Natural killer cell (primary cell): Measurements from ENCODE around the gene NEDD9. TPM values are rescaled to one million over a fixed set of nuclear protein-coding genes. Genes with fewer than 3 reads are reported as not detected.

Experiments
- ATAC-seq, 3 donors: fragments of 150-1000 bp in 2 of 3; fragments of 200-7000 bp in 1 of 3; cut with Tn5 transposase; 1 replicate in 1 of 3; 2 replicates in 2 of 3; pipeline ENCODE4 v1.10.0; 2021; ENCODE audit warnings: mild to moderate bottlenecking in 2 of 3, moderate library complexity in 2 of 3
- DNase-seq, 2 donors: peaks; one replicate each; pipeline versions ENCODE4 v3.0.0 to v3.0.0-alpha.2; 2013 to 2021; ENCODE audit warnings: mixed read lengths in 1 of 2
- H3K27ac ChIP-seq: one replicate; pipeline ENCODE4 v1.5.1; 2013; ENCODE audit warnings: mild to moderate bottlenecking, low read length
- H3K27me3 ChIP-seq: one replicate; pipeline ENCODE4 v1.6.1; 2013; ENCODE audit warnings: low read length; ENCODE audit not compliant: control insufficient read depth, insufficient read depth
- H3K36me3 ChIP-seq: one replicate; pipeline ENCODE4 v1.6.1; 2013; ENCODE audit warnings: low read length; ENCODE audit not compliant: control insufficient read depth, insufficient read depth
- H3K4me1 ChIP-seq: one replicate; pipeline ENCODE4 v1.6.1; 2013; ENCODE audit warnings: low read length; ENCODE audit not compliant: control insufficient read depth, insufficient read depth
- H3K4me3 ChIP-seq: one replicate; pipeline ENCODE4 v1.5.1; 2013; ENCODE audit warnings: low read length
- H3K9me3 ChIP-seq: one replicate; pipeline ENCODE4 v1.6.1; 2013; ENCODE audit warnings: low read length; ENCODE audit not compliant: control insufficient read depth, insufficient read depth
- H3K27ac Mint-ChIP-seq, 2 donors: one replicate each; pipeline ENCODE4 v1.8.0; 2022; ENCODE audit warnings: mild to moderate bottlenecking in 2 of 2, mixed read lengths in 2 of 2, moderate library complexity in 1 of 2
- H3K27me3 Mint-ChIP-seq, 2 donors: one replicate each; pipeline ENCODE4 v1.8.0; 2022; ENCODE audit warnings: low read depth in 2 of 2, mixed read lengths in 2 of 2
- H3K36me3 Mint-ChIP-seq: one replicate; pipeline ENCODE4 v1.8.0; 2022; ENCODE audit warnings: mixed read lengths
- H3K4me1 Mint-ChIP-seq, 2 donors: one replicate each; pipeline ENCODE4 v1.8.0; 2022; ENCODE audit warnings: mixed read lengths in 2 of 2
- H3K4me3 Mint-ChIP-seq: one replicate; pipeline ENCODE4 v1.8.0; 2022; ENCODE audit warnings: mild to moderate bottlenecking, moderate library complexity, mixed read lengths
- H3K9me3 Mint-ChIP-seq, 2 donors: one replicate each; pipeline ENCODE4 v1.8.0; 2022; ENCODE audit warnings: mixed read lengths in 2 of 2
- WGBS: methylation state at CpG from one replicate; pipeline ENCODE4 v1.1.7; 2013; ENCODE audit warnings: missing lambda C conversion rate; ENCODE audit not compliant: insufficient coverage; 5-methylcytosine and 5-hydroxymethylcytosine counted together
- intact Hi-C: fragments of 100-400 bp; cut with micrococcal nuclease; formaldehyde crosslinking; loops from one replicate; pipeline ENCODE4 v1.14.2; 2022
- total RNA-seq, 4 donors: library from RNA; stranded (reverse); fragments of 120-200 nt in 1 of 4; gene quantifications; one replicate each; pipeline versions ENCODE4 v1.2.3 to v1.2.4, GENCODE V29; 2013 to 2022
- TF ChIP-seq, protein P1 (sequence below): fragments of 200-600 bp; IDR thresholded peaks from one replicate; pipeline ENCODE4 v1.8.0; 2022; ENCODE audit warnings: antibody characterized with exemption

The NEDD9 gene
- total RNA-seq, 3 donors from 2014 or later (not counting 1 experiment from before 2014, with no cell fraction given) = 106 to 110 (median 107) TPM

- Mint-ChIP-seq H3K27ac (peak overlapping the region; percentile 71 to 75), H3K4me1 (peaks cover 29% of the 10 kb centered on the region in 2 donors), H3K9me3 (no peaks in the 10 kb centered on the region), H3K27me3 (no peaks in the 10 kb centered on the region), H3K4me3 (no peak overlapping the region), H3K36me3 (peaks cover 28% of the 10 kb centered on the region)
- Histone ChIP-seq H3K4me1 (no peaks in the 10 kb centered on the region), H3K27ac (no peak overlapping the region), H3K36me3 (peaks cover 61% of the 10 kb centered on the region), H3K4me3 (no peak overlapping the region), H3K9me3 (no peaks in the 10 kb centered on the region), H3K27me3 (no peaks in the 10 kb centered on the region)
- ATAC-seq (no peak), DNase-seq (no peak)
- intact Hi-C loops = no loop called here
- TF ChIP-seq, protein P1, sequence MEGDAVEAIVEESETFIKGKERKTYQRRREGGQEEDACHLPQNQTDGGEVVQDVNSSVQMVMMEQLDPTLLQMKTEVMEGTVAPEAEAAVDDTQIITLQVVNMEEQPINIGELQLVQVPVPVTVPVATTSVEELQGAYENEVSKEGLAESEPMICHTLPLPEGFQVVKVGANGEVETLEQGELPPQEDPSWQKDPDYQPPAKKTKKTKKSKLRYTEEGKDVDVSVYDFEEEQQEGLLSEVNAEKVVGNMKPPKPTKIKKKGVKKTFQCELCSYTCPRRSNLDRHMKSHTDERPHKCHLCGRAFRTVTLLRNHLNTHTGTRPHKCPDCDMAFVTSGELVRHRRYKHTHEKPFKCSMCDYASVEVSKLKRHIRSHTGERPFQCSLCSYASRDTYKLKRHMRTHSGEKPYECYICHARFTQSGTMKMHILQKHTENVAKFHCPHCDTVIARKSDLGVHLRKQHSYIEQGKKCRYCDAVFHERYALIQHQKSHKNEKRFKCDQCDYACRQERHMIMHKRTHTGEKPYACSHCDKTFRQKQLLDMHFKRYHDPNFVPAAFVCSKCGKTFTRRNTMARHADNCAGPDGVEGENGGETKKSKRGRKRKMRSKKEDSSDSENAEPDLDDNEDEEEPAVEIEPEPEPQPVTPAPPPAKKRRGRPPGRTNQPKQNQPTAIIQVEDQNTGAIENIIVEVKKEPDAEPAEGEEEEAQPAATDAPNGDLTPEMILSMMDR = no peak
- WGBS = 96% methylated on average over 3 of the region's 3 CpGs
Observed at GRCh38 chr6:11183761-11184362, 48.6 kb downstream of the NEDD9 start.

DNA sequence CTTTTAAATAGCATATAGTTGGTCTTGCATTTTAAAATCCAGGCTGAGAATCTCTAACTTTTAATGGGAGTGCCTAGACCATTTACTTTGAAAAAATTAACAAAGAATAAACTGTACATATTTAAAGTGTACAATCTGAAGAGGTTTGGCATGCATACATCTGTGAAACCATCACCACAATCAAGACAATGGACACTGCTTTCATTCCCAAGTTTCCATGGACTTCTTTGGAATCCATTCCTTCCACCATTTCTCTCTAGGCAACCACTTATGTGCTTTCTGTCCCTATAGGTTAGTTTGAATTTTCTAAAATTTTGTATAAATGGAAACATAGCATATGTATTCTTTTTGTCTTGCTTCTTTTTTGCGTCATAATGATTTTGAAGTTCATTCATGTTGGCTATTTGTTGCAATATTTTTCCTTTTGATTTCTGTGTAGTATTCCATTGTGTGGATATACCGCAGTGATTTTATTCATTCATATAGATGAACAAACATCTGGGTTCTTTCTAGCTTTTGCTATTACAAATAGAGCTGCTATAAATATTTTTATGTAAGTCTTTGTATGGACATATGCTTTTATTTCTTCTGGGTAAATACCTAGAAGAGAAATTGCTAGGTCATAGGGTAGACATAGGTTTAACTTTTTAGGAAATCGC is 50.9 kb downstream of the NEDD9 start:
- Mint-ChIP-seq H3K27me3 (no peaks in the 10 kb centered on the region), H3K27ac (peak overlapping the region in 1 of 2 donors; percentile 58), H3K4me1 (peaks cover 18 to 20% of the 10 kb centered on the region in 2 donors), H3K36me3 (peaks cover 19% of the 10 kb centered on the region), H3K4me3 (no peak overlapping the region), H3K9me3 (no peaks in the 10 kb centered on the region)
- Histone ChIP-seq H3K4me3 (no peak overlapping the region), H3K36me3 (peaks cover 40% of the 10 kb centered on the region), H3K27ac (no peak overlapping the region), H3K27me3 (no peaks in the 10 kb centered on the region), H3K9me3 (no peaks in the 10 kb centered on the region), H3K4me1 (no peaks in the 10 kb centered on the region)
- no peak for ATAC-seq
- TF ChIP-seq, protein P1 = no peak
- WGBS = 100% methylated on average over 1 of the region's 3 CpGs
- intact Hi-C loops = no loop called here
- DNase-seq = no peak

DNA sequence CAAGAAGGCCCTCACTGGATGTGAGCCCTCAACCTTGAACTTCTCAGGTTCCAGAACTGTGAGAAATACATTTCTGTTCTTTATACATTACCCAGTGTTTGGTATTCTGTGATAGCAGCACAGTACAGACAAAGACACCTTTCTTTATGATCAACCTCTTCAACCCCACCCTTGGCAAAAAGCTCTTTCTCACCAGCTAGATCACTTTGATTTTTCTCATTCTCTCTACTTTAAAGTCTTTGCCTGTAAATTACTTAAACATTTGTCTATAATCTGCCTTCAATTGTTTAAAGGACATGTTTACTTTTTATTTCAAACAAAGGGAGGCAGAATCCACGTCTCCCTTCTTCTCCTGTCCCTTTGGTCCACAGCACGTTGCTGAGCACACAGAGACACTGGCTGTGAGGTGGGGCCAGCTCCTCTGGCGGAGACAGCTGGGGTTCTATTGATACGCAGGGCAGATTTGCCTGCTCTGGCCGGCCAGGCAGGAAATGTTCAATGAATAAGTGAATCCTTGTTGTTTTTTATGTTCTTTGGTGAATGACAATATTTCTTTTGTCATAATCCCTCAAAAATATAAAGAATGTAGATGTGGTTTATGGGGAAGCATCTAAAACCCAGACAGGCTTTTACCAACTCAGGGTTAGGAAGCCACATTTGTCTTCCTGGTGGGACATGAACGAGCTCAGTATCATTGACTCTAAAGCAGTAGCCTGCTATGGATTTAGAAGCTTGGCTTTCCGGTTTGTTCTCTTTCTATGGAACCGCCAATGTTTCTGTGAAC is 52.9 kb downstream of the NEDD9 start:
- no peak for ATAC-seq
- Histone ChIP-seq H3K4me3 (no peak overlapping the region), H3K9me3 (no peaks in the 10 kb centered on the region), H3K4me1 (no peaks in the 10 kb centered on the region), H3K36me3 (peaks cover 22% of the 10 kb centered on the region), H3K27me3 (no peaks in the 10 kb centered on the region), H3K27ac (no peak overlapping the region)
- Mint-ChIP-seq H3K27ac (peak overlapping the region in 1 of 2 donors; percentile 67), H3K4me1 (peaks cover 15 to 18% of the 10 kb centered on the region in 2 donors), H3K4me3 (no peak overlapping the region), H3K27me3 (no peaks in the 10 kb centered on the region), H3K36me3 (peaks cover 14% of the 10 kb centered on the region), H3K9me3 (no peaks in the 10 kb centered on the region)
- DNase-seq = no peak
- TF ChIP-seq, protein P1 = no peak
- intact Hi-C loops = no loop called here
- 98% methylated on average over 6 of the region's 8 CpGs for WGBS
